Skeletal muscle tissue (tissue), 4 donors: ENCODE data around the gene TIMELESS. TPM values are rescaled to one million over a fixed set of nuclear protein-coding genes. Genes with fewer than 3 reads are reported as not detected.

Experiments used
- H3K27ac ChIP-seq: one replicate; pipeline ENCODE4 v1.7.0; 2013; ENCODE audit warnings: mild to moderate bottlenecking, low read depth, low read length, inconsistent platforms
- H3K27me3 ChIP-seq, 3 donors: one replicate each; pipeline ENCODE4 v1.7.0; 2013; ENCODE audit warnings: low read length in 3 of 3; ENCODE audit not compliant: control insufficient read depth in 3 of 3, insufficient read depth in 3 of 3
- H3K36me3 ChIP-seq, 3 donors: one replicate each; pipeline ENCODE4 v1.7.0; 2013; ENCODE audit warnings: low read length in 3 of 3; ENCODE audit not compliant: control insufficient read depth in 3 of 3, insufficient read depth in 3 of 3
- H3K4me1 ChIP-seq, 3 donors: one replicate each; pipeline ENCODE4 v1.7.0; 2013; ENCODE audit warnings: low read length in 3 of 3, mild to moderate bottlenecking in 3 of 3; ENCODE audit not compliant: control insufficient read depth in 3 of 3, insufficient read depth in 3 of 3
- H3K4me3 ChIP-seq, 3 donors: one replicate each; pipeline ENCODE4 v1.7.0; 2013; ENCODE audit warnings: low read length in 3 of 3
- H3K9ac ChIP-seq, 3 donors: one replicate each; pipeline ENCODE4 v1.7.0; 2013; ENCODE audit warnings: low read length in 3 of 3, mild to moderate bottlenecking in 3 of 3, moderate library complexity in 2 of 3, low read depth in 1 of 3
- H3K9me3 ChIP-seq, 3 donors: one replicate each; pipeline ENCODE4 v1.7.0; 2013; ENCODE audit warnings: low read length in 3 of 3; ENCODE audit not compliant: control insufficient read depth in 3 of 3
- total RNA-seq: library from RNA; depleted of rRNA; stranded (reverse); fragments of >200 nt; gene quantifications from one replicate; pipeline ENCODE4 v1.2.3, GENCODE V29; 2014
- donor health status: Osteomylitis.

TIMELESS gene
- total RNA-seq, 1 donor from 2014 or later, result 5.2 TPM

DNA sequence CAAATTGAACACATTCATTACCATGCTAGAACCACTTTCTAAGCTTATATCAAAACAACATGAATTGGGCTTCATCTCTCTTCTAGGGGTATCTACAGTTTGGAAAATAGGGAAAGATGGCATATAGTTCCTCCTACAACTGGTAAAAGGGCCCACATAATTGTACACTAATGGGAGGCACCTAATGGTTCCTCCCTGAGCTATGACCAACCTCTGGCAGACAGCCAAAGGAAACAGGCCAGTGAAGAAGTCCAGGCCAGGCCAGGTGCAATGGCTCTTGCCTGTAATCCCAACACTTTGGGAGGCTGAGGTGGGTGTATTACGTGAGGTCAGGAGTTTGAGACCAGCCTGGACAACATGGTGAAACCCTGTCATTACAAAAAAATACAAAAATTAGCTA, 63.4 kb downstream of the TIMELESS start:
- no peak overlapping the region for H3K4me3 ChIP-seq
- H3K36me3 ChIP-seq, result no peaks in the 10 kb centered on the region
- no peaks in the 10 kb centered on the region for H3K27me3 ChIP-seq
- H3K9ac ChIP-seq, result no peak overlapping the region
- H3K9me3 ChIP-seq, result no peaks in the 10 kb centered on the region
- no peak overlapping the region for H3K27ac ChIP-seq
- H3K4me1 ChIP-seq, result no peaks in the 10 kb centered on the region

DNA sequence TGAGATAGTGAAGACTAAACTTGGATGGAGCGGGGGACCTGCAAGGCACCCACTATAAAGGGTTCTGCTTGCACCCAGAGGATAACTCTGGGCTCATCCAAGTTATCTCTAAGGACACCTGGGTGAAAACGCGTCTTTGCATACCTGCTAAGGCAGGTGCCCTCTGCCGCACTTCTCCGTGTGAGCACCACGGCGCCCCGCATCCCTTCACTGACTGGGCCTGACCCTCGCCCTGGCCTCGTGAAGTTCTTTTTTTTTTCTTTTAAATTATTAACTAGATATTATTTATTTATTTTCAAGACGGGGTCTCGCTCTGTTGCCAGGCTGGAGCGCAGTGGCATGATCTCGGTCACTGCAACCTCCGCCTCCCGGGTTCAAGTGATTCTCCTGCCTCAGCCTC, 66.6 kb downstream of the TIMELESS start:
- no peaks in the 10 kb centered on the region for H3K4me1 ChIP-seq
- H3K27me3 ChIP-seq, result no peaks in the 10 kb centered on the region
- H3K9ac ChIP-seq, result no peak overlapping the region
- no peaks in the 10 kb centered on the region for H3K9me3 ChIP-seq
- H3K4me3 ChIP-seq, result no peak overlapping the region
- H3K27ac ChIP-seq, result no peak overlapping the region
- H3K36me3 ChIP-seq, result no peaks in the 10 kb centered on the region

- no peaks in the 10 kb centered on the region for H3K9me3 ChIP-seq
- no peak overlapping the region for H3K9ac ChIP-seq
- no peaks in the 10 kb centered on the region for H3K36me3 ChIP-seq
- no peak overlapping the region for H3K27ac ChIP-seq
- no peaks in the 10 kb centered on the region for H3K4me1 ChIP-seq
- H3K4me3 ChIP-seq, result no peak overlapping the region
- no peaks in the 10 kb centered on the region for H3K27me3 ChIP-seq
Measured at GRCh38 chr12:56377989-56378316, 71.3 kb downstream of the TIMELESS start.

GRCh38 chr12:56377310-56377988, 71.8 kb downstream of the TIMELESS start:
- H3K27ac ChIP-seq, result no peak overlapping the region
- no peaks in the 10 kb centered on the region for H3K4me1 ChIP-seq
- H3K9me3 ChIP-seq, result no peaks in the 10 kb centered on the region
- H3K9ac ChIP-seq, result no peak overlapping the region
- H3K4me3 ChIP-seq, result no peak overlapping the region
- no peaks in the 10 kb centered on the region for H3K27me3 ChIP-seq
- H3K36me3 ChIP-seq, result no peaks in the 10 kb centered on the region

GRCh38 chr12:56375598-56376434, 73.4 kb downstream of the TIMELESS start:
- no peak overlapping the region for H3K9ac ChIP-seq
- H3K9me3 ChIP-seq, result no peaks in the 10 kb centered on the region
- no peaks in the 10 kb centered on the region for H3K36me3 ChIP-seq
- no peak overlapping the region for H3K4me3 ChIP-seq
- H3K27me3 ChIP-seq, result no peaks in the 10 kb centered on the region
- H3K4me1 ChIP-seq, result no peaks in the 10 kb centered on the region
- no peak overlapping the region for H3K27ac ChIP-seq

DNA sequence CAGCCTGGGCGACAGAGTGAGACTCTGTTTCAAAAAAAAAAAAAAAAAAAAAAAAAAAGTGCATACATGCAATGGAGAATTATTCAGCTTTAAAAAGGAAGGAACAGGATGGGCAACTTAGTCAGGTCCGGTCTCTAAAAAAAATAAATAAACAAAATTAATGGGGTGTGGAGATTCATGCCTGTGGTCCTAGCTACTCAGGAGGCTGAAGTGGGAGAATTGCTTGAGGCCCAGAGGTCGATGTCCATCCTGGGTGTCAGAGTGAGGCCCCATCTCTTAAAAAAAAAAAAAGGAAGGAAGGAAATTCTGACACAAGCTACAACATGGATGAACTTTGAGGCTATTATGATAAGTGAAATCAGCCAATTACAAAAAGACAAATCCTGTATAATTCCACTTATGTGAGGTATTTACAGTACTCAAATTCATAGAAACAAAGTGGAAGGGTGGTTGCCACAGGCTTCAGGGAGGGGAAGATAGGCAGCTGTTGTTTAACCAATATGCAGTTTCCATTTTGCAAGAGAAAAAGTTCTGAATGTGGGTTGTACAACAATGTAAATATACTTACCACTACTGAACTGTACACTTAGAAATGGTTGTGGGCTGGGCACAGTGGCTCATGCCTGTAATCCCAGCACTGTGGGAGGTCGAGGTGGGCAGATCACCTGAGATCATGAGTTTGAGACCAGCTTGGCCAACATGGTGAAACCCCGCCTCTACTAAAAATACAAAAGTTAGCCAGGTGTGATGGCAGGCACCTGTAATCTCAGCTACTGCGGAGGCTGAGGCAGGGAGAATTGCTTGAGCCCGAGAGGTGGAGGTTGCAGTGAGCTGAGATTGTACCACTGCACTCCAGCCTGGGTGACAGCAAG, 74.3 kb downstream of the TIMELESS start:
- Histone ChIP-seq H3K36me3 (no peaks in the 10 kb centered on the region), H3K27me3 (no peaks in the 10 kb centered on the region), H3K4me3 (no peak overlapping the region), H3K9ac (no peak overlapping the region), H3K9me3 (no peaks in the 10 kb centered on the region), H3K27ac (no peak overlapping the region), H3K4me1 (no peaks in the 10 kb centered on the region)

GRCh38 chr12:56373515-56373914, 75.7 kb downstream of the TIMELESS start:
- no peaks in the 10 kb centered on the region for H3K4me1 ChIP-seq
- H3K4me3 ChIP-seq, result no peak overlapping the region
- H3K9me3 ChIP-seq, result no peaks in the 10 kb centered on the region
- H3K27me3 ChIP-seq, result no peaks in the 10 kb centered on the region
- H3K27ac ChIP-seq, result no peak overlapping the region
- H3K9ac ChIP-seq, result no peak overlapping the region
- H3K36me3 ChIP-seq, result no peaks in the 10 kb centered on the region

DNA sequence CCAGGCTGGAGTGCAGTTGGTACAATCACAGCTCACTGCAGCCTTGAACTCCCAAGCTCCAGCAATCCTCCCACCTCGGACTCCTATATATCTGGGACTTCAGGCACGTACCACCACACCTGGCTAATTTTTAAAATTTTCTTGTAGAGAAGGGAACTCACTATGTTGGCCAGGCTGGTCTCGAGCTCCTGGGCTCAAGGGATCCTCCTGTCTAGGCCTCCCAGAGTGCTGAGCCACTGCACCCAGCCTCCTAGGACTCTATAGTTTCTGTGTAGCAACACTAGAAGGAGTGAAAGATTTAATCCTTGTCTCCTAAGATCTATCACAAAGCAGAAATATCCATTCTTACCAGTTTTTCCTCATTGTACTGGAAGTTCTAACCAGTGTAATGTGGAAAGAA, 82.3 kb downstream of the TIMELESS start:
- H3K4me3 ChIP-seq, result no peak overlapping the region
- H3K27ac ChIP-seq, result no peak overlapping the region
- no peaks in the 10 kb centered on the region for H3K36me3 ChIP-seq
- H3K4me1 ChIP-seq, result no peaks in the 10 kb centered on the region
- no peak overlapping the region for H3K9ac ChIP-seq
- H3K27me3 ChIP-seq, result no peaks in the 10 kb centered on the region
- no peaks in the 10 kb centered on the region for H3K9me3 ChIP-seq
